IPS DF 4.7 (cell line): ENCODE measurements around the gene C9orf72.
"Not testable (repeated sequence)": the region's sequence is repeated elsewhere in the genome, so short reads cannot be mapped to it uniquely, and the experiment has no call there.

ENCODE experiments used
- DNase-seq: peaks from one replicate; pipeline ENCODE4 v3.0.0-alpha.2; 2013; ENCODE audit warnings: low spot score; ENCODE audit errors: extremely low read depth

C9orf72 gene

GRCh38 chr9:27514551-27514950 is 58.7 kb downstream of the C9orf72 start:
- no peak for DNase-seq

GRCh38 chr9:27511771-27512170 is 61.5 kb downstream of the C9orf72 start:
- DNase-seq, result no peak

- DNase-seq, result no peak
Measured at GRCh38 chr9:27510780-27511179, 62.5 kb downstream of the C9orf72 start.

- no peak for DNase-seq
Measured at GRCh38 chr9:27506981-27507380, 66.3 kb downstream of the C9orf72 start.

- DNase-seq, result no peak
Measured at GRCh38 chr9:27505744-27506161, 67.5 kb downstream of the C9orf72 start.

- DNase-seq, result no peak
Measured at GRCh38 chr9:27504259-27504658, 69.0 kb downstream of the C9orf72 start.

GRCh38 chr9:27503623-27504022 is 69.7 kb downstream of the C9orf72 start:
- DNase-seq, result no peak

- DNase-seq, result not testable (repeated sequence)
Measured at GRCh38 chr9:27500902-27501301, 72.4 kb downstream of the C9orf72 start.

GRCh38 chr9:27499451-27499850 is 73.8 kb downstream of the C9orf72 start:
- DNase-seq, result no peak

GRCh38 chr9:27497883-27498417 is 75.3 kb downstream of the C9orf72 start:
- no peak for DNase-seq
